Measurements from ENCODE around the gene SPDYA. TPM values are rescaled to one million over a fixed set of nuclear protein-coding genes. Genes with fewer than 3 reads are reported as not detected.

The SPDYA gene
- total RNA-seq, 3 donors from 2014 or later: 0.98 to 4.2 (median 1.8) TPM

DNA sequence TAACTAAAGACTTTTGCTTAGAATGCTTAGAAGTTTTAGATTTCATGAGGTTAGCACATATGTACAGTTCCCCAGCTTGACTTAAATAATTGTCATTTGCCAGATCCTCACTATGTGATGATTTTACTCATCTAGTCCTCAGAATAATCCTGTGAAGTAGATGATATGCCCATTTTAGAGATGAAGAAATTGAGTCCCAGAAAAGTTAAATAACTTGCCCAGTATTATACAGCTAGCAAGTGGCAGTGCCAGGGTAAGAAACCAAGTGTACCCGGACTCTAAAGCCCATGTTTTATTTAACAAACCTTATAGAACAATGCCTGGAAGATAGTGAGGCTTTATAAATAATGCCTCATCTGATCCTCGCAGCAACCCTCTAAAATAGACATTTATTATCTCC is 28.3 kb downstream of the SPDYA start:
- Histone ChIP-seq H3K4me1 (no peaks in the 10 kb centered on the region), H3K36me3 (no peaks in the 10 kb centered on the region), H3K27me3 (no peaks in the 10 kb centered on the region), H3K4me3 (no peak overlapping the region), H3K9me3 (no peaks in the 10 kb centered on the region), H3K27ac (no peak overlapping the region)
- intact Hi-C loops (cut with DNase I; ENCODE audit: low total_unique reads): no loop called here
- no peak for DNase-seq (ENCODE audit: low spot score in 2 of 2)
- TF ChIP-seq POLR2A (IDR thresholded peaks at IDR 0.05): no peak
- no peak for TF ChIP-seq POLR2AphosphoS5 (IDR thresholded peaks at IDR 0.05)
- TF ChIP-seq, protein P1, sequence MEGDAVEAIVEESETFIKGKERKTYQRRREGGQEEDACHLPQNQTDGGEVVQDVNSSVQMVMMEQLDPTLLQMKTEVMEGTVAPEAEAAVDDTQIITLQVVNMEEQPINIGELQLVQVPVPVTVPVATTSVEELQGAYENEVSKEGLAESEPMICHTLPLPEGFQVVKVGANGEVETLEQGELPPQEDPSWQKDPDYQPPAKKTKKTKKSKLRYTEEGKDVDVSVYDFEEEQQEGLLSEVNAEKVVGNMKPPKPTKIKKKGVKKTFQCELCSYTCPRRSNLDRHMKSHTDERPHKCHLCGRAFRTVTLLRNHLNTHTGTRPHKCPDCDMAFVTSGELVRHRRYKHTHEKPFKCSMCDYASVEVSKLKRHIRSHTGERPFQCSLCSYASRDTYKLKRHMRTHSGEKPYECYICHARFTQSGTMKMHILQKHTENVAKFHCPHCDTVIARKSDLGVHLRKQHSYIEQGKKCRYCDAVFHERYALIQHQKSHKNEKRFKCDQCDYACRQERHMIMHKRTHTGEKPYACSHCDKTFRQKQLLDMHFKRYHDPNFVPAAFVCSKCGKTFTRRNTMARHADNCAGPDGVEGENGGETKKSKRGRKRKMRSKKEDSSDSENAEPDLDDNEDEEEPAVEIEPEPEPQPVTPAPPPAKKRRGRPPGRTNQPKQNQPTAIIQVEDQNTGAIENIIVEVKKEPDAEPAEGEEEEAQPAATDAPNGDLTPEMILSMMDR (IDR thresholded peaks at IDR 0.05): no peak

DNA sequence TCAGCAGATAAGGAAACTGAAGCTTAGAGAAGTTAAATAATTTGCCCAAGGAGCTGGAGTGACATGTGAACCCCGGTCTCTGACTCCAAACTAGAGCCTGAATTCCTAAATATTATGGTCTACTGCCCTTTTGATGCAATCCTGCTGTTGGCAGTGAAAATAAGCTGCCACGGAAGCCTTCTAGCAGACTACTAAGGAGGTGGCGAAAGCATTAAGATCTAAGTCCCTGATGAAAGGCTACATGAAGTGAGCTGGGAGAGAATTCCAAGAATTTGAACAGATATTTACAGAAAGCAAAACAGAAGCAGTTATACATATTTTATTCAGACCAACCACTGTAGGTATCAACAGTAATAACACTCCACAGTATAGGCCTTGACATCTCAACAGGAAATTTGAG is 31.4 kb downstream of the SPDYA start:
- Histone ChIP-seq H3K36me3 (no peaks in the 10 kb centered on the region), H3K4me1 (no peaks in the 10 kb centered on the region), H3K27ac (no peak overlapping the region), H3K4me3 (no peak overlapping the region), H3K9me3 (no peaks in the 10 kb centered on the region), H3K27me3 (no peaks in the 10 kb centered on the region)
- intact Hi-C loops (cut with DNase I; ENCODE audit: low total_unique reads): no loop called here
- no peak for DNase-seq (ENCODE audit: low spot score in 2 of 2)
- TF ChIP-seq POLR2A (IDR thresholded peaks at IDR 0.05) (no peak), POLR2AphosphoS5 (IDR thresholded peaks at IDR 0.05) (no peak)
- TF ChIP-seq, protein P1 (IDR thresholded peaks at IDR 0.05): no peak

DNA sequence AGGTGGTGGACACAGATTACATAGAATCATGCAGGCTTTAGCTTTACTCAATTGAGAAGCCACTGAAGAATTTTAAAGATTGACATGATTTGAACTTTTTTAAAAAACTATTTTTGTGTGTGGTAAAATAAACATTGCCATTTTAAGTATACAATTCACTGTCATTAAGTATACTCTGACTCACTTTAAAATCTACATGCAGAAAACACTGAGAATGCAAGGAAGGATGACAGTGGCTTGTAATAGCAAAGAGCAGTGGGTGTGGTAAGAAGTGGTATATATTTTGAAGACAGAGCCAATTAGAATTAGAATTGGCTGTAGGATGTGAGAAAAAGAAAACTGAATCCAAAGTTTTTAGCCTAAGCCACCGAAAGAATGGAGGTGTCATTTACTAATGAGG is 44.6 kb downstream of the SPDYA start:
- TF ChIP-seq, protein P1 (IDR thresholded peaks at IDR 0.05): no peak
- TF ChIP-seq POLR2AphosphoS5 (IDR thresholded peaks at IDR 0.05) (no peak), POLR2A (IDR thresholded peaks at IDR 0.05) (no peak)
- H3K9me3 ChIP-seq: no peaks in the 10 kb centered on the region
- intact Hi-C loops (cut with DNase I; ENCODE audit: low total_unique reads): no loop called here
- DNase-seq (ENCODE audit: low spot score in 2 of 2): no peak
- peaks cover 7% of the 10 kb centered on the region for H3K36me3 ChIP-seq
- H3K27ac ChIP-seq: no peak overlapping the region
- H3K4me1 ChIP-seq: no peaks in the 10 kb centered on the region
- H3K27me3 ChIP-seq: no peaks in the 10 kb centered on the region
- H3K4me3 ChIP-seq: no peak overlapping the region

DNA sequence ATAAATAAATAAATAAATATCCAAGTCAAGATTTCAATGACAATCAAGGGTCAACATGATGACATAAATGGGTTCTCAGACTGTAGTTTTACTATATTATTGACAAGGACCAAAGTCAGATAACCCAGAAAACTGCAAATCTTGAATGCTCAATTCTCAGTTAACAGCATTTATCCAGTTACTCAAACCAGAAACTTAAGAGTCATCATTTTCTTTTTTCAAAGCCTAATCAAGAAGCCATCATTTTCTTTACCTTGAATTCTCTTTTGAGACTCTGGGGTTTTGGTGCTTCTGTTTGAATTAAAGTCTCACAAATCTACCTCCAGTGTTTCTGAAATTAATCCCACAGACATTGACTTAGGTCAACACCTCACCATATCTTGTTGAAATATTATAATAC is 45.3 kb downstream of the SPDYA start:
- intact Hi-C loops (cut with DNase I; ENCODE audit: low total_unique reads): no loop called here
- Histone ChIP-seq H3K9me3 (no peaks in the 10 kb centered on the region), H3K4me1 (no peaks in the 10 kb centered on the region), H3K36me3 (no peaks in the 10 kb centered on the region), H3K27me3 (no peaks in the 10 kb centered on the region), H3K27ac (no peak overlapping the region), H3K4me3 (no peak overlapping the region)
- no peak for TF ChIP-seq POLR2A (IDR thresholded peaks at IDR 0.05)
- TF ChIP-seq, protein P1 (IDR thresholded peaks at IDR 0.05): no peak
- TF ChIP-seq POLR2AphosphoS5 (IDR thresholded peaks at IDR 0.05): no peak
- DNase-seq (ENCODE audit: low spot score in 2 of 2): no peak

DNA sequence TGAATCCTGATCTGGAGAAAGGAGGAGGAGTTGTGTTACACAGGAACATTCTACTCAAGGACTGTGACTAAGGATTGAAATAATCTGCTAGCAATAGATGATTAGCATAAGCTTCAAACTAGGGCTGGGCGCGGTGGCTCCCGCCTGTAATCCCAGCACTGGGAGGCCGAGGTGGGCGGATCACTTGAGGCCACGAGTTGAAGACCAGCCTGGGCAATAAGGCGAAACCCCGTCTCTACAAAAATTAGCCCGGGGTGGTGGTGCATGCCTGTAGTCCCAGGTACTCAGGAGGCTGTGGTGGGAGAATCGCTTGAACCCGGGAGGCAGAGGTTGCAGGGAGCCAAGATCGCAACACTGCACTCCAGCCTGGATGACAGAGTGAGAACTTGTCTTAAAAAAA is 58.0 kb downstream of the SPDYA start:
- Histone ChIP-seq H3K4me1 (peaks cover 0 to 6% of the 10 kb centered on the region in 2 donors), H3K27me3 (no peaks in the 10 kb centered on the region)
- intact Hi-C loops (cut with DNase I; ENCODE audit: low total_unique reads): no loop called here

More for the DNA sequence above, 58.0 kb downstream of the SPDYA start:
- TF ChIP-seq, protein P1 (IDR thresholded peaks at IDR 0.05): no peak
- TF ChIP-seq POLR2A (IDR thresholded peaks at IDR 0.05) (no peak), POLR2AphosphoS5 (IDR thresholded peaks at IDR 0.05) (no peak)
- DNase-seq (ENCODE audit: low spot score in 2 of 2): no peak
- no peaks in the 10 kb centered on the region for H3K9me3 ChIP-seq
- peak overlapping the region in 2 of 3 donors; percentile 73 to 80 for H3K4me3 ChIP-seq
- no peaks in the 10 kb centered on the region for H3K36me3 ChIP-seq
- no peak overlapping the region for H3K27ac ChIP-seq
